Measurements from ENCODE around the gene FBXL16.

Gene FBXL16

GRCh38 chr16:676565-676902, 29.1 kb downstream of the FBXL16 start:
- DNase-seq, result no peak

- no peak for DNase-seq
Observed at GRCh38 chr16:675884-676564, 29.6 kb downstream of the FBXL16 start.

- peak; percentile 25 for DNase-seq
Observed at GRCh38 chr16:674968-675883, 30.4 kb downstream of the FBXL16 start, which contains the start of gene RHBDL1. Gene RHBDL1 (plus strand): TSS chr16:675671. CDS start chr16:675791, 120 bp downstream.

- DNase-seq, result no peak
Observed at GRCh38 chr16:674214-674881, 31.3 kb downstream of the FBXL16 start.

GRCh38 chr16:673399-673991, 32.1 kb downstream of the FBXL16 start:
- DNase-seq, result no peak

GRCh38 chr16:672851-673250, 32.8 kb downstream of the FBXL16 start:
- DNase-seq, result no peak

GRCh38 chr16:672371-672770, 33.2 kb downstream of the FBXL16 start:
- no peak for DNase-seq

GRCh38 chr16:671353-672131, 34.1 kb downstream of the FBXL16 start:
- DNase-seq, result no peak

- DNase-seq, result no peak
Observed at GRCh38 chr16:670485-671352, 34.9 kb downstream of the FBXL16 start.

- no peak for DNase-seq
Observed at GRCh38 chr16:669666-670065, 35.9 kb downstream of the FBXL16 start.

- DNase-seq, result no peak
Observed at GRCh38 chr16:668519-669171, 37.0 kb downstream of the FBXL16 start.

GRCh38 chr16:667780-668518, 37.7 kb downstream of the FBXL16 start, which contains the start of gene RHOT2:
Gene RHOT2 (plus strand): TSS chr16:668132. CDS start chr16:668200, 68 bp downstream.
- DNase-seq, result peak; percentile 94

- DNase-seq, result no peak
Observed at GRCh38 chr16:667113-667779, 38.4 kb downstream of the FBXL16 start.

- no peak for DNase-seq
Observed at GRCh38 chr16:666572-666971, 39.0 kb downstream of the FBXL16 start.

- no peak for DNase-seq
Observed at GRCh38 chr16:662597-662996, 43.0 kb downstream of the FBXL16 start.

GRCh38 chr16:662095-662494, 43.5 kb downstream of the FBXL16 start:
- DNase-seq, result no peak

- no peak for DNase-seq
Observed at GRCh38 chr16:661184-661821, 44.3 kb downstream of the FBXL16 start.

GRCh38 chr16:660459-661183, 45.0 kb downstream of the FBXL16 start:
- peak; percentile 66 for DNase-seq

Data from activated naive CD4-positive, alpha-beta T cell treated with Interleukin-2 at 50 U/mL for 16 hours (primary cell).